Hippocampal formation (tissue), 2 donors: ENCODE data around the gene CFAP100.
A peak's percentile ranks its signal among the peaks of the same experiment; 100 is the strongest.

ENCODE experiments used
- DNase-seq, 2 donors: peaks; one replicate each; lab custom pipeline; 2025; lab: John Stamatoyannopoulos, UW

Gene CFAP100

GRCh38 chr3:126463521-126463920 is 68.8 kb downstream of the CFAP100 start:
- no peak for DNase-seq

- no peak for DNase-seq
Observed at GRCh38 chr3:126464093-126464492, 69.4 kb downstream of the CFAP100 start.

GRCh38 chr3:126464494-126464893 is 69.8 kb downstream of the CFAP100 start:
- no peak for DNase-seq

- no peak for DNase-seq
Observed at GRCh38 chr3:126464997-126465396, 70.3 kb downstream of the CFAP100 start.

- DNase-seq: no peak
Observed at GRCh38 chr3:126465928-126466544, 71.3 kb downstream of the CFAP100 start.

GRCh38 chr3:126466886-126467610 is 72.3 kb downstream of the CFAP100 start:
- DNase-seq: no peak

GRCh38 chr3:126467611-126467955 is 72.9 kb downstream of the CFAP100 start:
- no peak for DNase-seq

- no peak for DNase-seq
Observed at GRCh38 chr3:126468028-126468891, 73.6 kb downstream of the CFAP100 start.

- DNase-seq: no peak
Observed at GRCh38 chr3:126469479-126469878, 74.8 kb downstream of the CFAP100 start.

- DNase-seq: peak; percentile 28 to 38
Observed at GRCh38 chr3:126472277-126473006, 77.7 kb downstream of the CFAP100 start.

- DNase-seq: no peak
Observed at GRCh38 chr3:126473292-126474168, 78.8 kb downstream of the CFAP100 start.

- DNase-seq: no peak
Observed at GRCh38 chr3:126474498-126475412, 80.0 kb downstream of the CFAP100 start.

GRCh38 chr3:126475413-126476114 is 80.9 kb downstream of the CFAP100 start, which contains the start of gene ZXDC:
ZXDC (minus strand) TSS chr3:126475891; CDS start chr3:126475865, 26 bp downstream.
- peak; percentile 89 to 90 for DNase-seq

GRCh38 chr3:126476166-126477060 is 81.7 kb downstream of the CFAP100 start:
- DNase-seq: peak in 1 of 2 donors; percentile 64

GRCh38 chr3:126477061-126477380 is 82.3 kb downstream of the CFAP100 start:
- no peak for DNase-seq

GRCh38 chr3:126478581-126479310 is 84.0 kb downstream of the CFAP100 start:
- no peak for DNase-seq

GRCh38 chr3:126479642-126480041 is 84.9 kb downstream of the CFAP100 start:
- DNase-seq: no peak

GRCh38 chr3:126480206-126480605 is 85.5 kb downstream of the CFAP100 start:
- no peak for DNase-seq
